ENCODE results near the gene PRKAG1. TPM values are rescaled to one million over a fixed set of nuclear protein-coding genes. Genes with fewer than 3 reads are reported as not detected.

PRKAG1 gene
- total RNA-seq, 1 experiment from 2014 or later: 47.5 TPM

GRCh38 chr12:49037947-49038237 lies 19.3 kb upstream of the PRKAG1 start:
- H4K20me1 ChIP-seq (ENCODE audit: insufficient read depth, low read depth, low read length): peaks cover 4% of the 10 kb centered on the region; the same call in 1 of the 2 replicates
- peaks cover 50% of the 10 kb centered on the region for H3K36me3 ChIP-seq (ENCODE audit: insufficient read depth, low read length)
- H3K4me2 ChIP-seq (ENCODE audit: low read depth, low read length, poor library complexity, severe bottlenecking): no peak overlapping the region
- H3K4me3 ChIP-seq (ENCODE audit: low read length): no peak overlapping the region
- H3K27ac ChIP-seq (ENCODE audit: low read length): no peak overlapping the region
- no peak overlapping the region for H2AFZ ChIP-seq (ENCODE audit: low read length)
- H3K9me3 ChIP-seq (ENCODE audit: low read length): no peaks in the 10 kb centered on the region
- no peak overlapping the region for H3K9ac ChIP-seq (ENCODE audit: low read length)
- no peaks in the 10 kb centered on the region for H3K9me2 ChIP-seq (replicated peaks; ENCODE audit: insufficient read depth, low read length)
- H3K79me2 ChIP-seq (ENCODE audit: low read length): no peaks in the 10 kb centered on the region; the same call in 1 of the 2 replicates
- no peaks in the 10 kb centered on the region for H3K27me3 ChIP-seq (ENCODE audit: low read length)
- DNase-seq: no peak
- no peaks in the 10 kb centered on the region for H3K4me1 ChIP-seq (ENCODE audit: low read length)

- peaks cover 4% of the 10 kb centered on the region; the same call in 1 of the 2 replicates for H4K20me1 ChIP-seq (ENCODE audit: insufficient read depth, low read depth, low read length)
- H3K4me2 ChIP-seq (ENCODE audit: low read depth, low read length, poor library complexity, severe bottlenecking): no peak overlapping the region
- no peaks in the 10 kb centered on the region for H3K27me3 ChIP-seq (ENCODE audit: low read length)
- H3K9ac ChIP-seq (ENCODE audit: low read length): no peak overlapping the region
- no peak overlapping the region for H3K4me3 ChIP-seq (ENCODE audit: low read length)
- no peaks in the 10 kb centered on the region for H3K9me2 ChIP-seq (replicated peaks; ENCODE audit: insufficient read depth, low read length)
- H3K4me1 ChIP-seq (ENCODE audit: low read length): no peaks in the 10 kb centered on the region
- no peak overlapping the region for H3K27ac ChIP-seq (ENCODE audit: low read length)
- peaks cover 50% of the 10 kb centered on the region for H3K36me3 ChIP-seq (ENCODE audit: insufficient read depth, low read length)
- DNase-seq: no peak
- no peak overlapping the region for H2AFZ ChIP-seq (ENCODE audit: low read length)
- H3K9me3 ChIP-seq (ENCODE audit: low read length): no peaks in the 10 kb centered on the region
- no peaks in the 10 kb centered on the region; the same call in 1 of the 2 replicates for H3K79me2 ChIP-seq (ENCODE audit: low read length)
Measured at GRCh38 chr12:49037111-49037946, 18.8 kb upstream of the PRKAG1 start.

- H3K36me3 ChIP-seq (ENCODE audit: insufficient read depth, low read length): peaks cover 46% of the 10 kb centered on the region
- peaks cover 4% of the 10 kb centered on the region; the same call in 1 of the 2 replicates for H4K20me1 ChIP-seq (ENCODE audit: insufficient read depth, low read depth, low read length)
Measured at GRCh38 chr12:49036029-49036428, 17.5 kb upstream of the PRKAG1 start.

GRCh38 chr12:49034286-49034622 lies 15.7 kb upstream of the PRKAG1 start:
- no peak overlapping the region for H3K27ac ChIP-seq (ENCODE audit: low read length)
- H3K9me2 ChIP-seq (replicated peaks; ENCODE audit: insufficient read depth, low read length): no peaks in the 10 kb centered on the region
- H3K4me2 ChIP-seq (ENCODE audit: low read depth, low read length, poor library complexity, severe bottlenecking): no peak overlapping the region
- no peak overlapping the region for H3K9ac ChIP-seq (ENCODE audit: low read length)
- no peak overlapping the region for H3K4me3 ChIP-seq (ENCODE audit: low read length)
- no peaks in the 10 kb centered on the region; the same call in 1 of the 2 replicates for H3K79me2 ChIP-seq (ENCODE audit: low read length)
- H3K36me3 ChIP-seq (ENCODE audit: insufficient read depth, low read length): peaks cover 50% of the 10 kb centered on the region
- DNase-seq: no peak
- peaks cover 4% of the 10 kb centered on the region; the same call in 1 of the 2 replicates for H4K20me1 ChIP-seq (ENCODE audit: insufficient read depth, low read depth, low read length)
- no peaks in the 10 kb centered on the region for H3K9me3 ChIP-seq (ENCODE audit: low read length)
- H3K27me3 ChIP-seq (ENCODE audit: low read length): no peaks in the 10 kb centered on the region
- H2AFZ ChIP-seq (ENCODE audit: low read length): no peak overlapping the region
- no peaks in the 10 kb centered on the region for H3K4me1 ChIP-seq (ENCODE audit: low read length)

More at GRCh38 chr12:49036029-49036428, 17.5 kb upstream of the PRKAG1 start:
- Histone ChIP-seq H2AFZ (ENCODE audit: low read length) (no peak overlapping the region), H3K27ac (ENCODE audit: low read length) (no peak overlapping the region), H3K27me3 (ENCODE audit: low read length) (no peaks in the 10 kb centered on the region), H3K79me2 (ENCODE audit: low read length) (no peaks in the 10 kb centered on the region; the same call in 1 of the 2 replicates), H3K4me3 (ENCODE audit: low read length) (no peak overlapping the region), H3K4me2 (ENCODE audit: low read depth, low read length, poor library complexity, severe bottlenecking) (no peak overlapping the region), H3K9me3 (ENCODE audit: low read length) (no peaks in the 10 kb centered on the region), H3K4me1 (ENCODE audit: low read length) (no peaks in the 10 kb centered on the region), H3K9me2 (replicated peaks; ENCODE audit: insufficient read depth, low read length) (no peaks in the 10 kb centered on the region), H3K9ac (ENCODE audit: low read length) (no peak overlapping the region)
- DNase-seq: no peak

- H3K79me2 ChIP-seq (ENCODE audit: low read length): no peaks in the 10 kb centered on the region
- H3K9me3 ChIP-seq (ENCODE audit: low read length): no peaks in the 10 kb centered on the region
- H3K27me3 ChIP-seq (ENCODE audit: low read length): no peaks in the 10 kb centered on the region
- H3K4me3 ChIP-seq (ENCODE audit: low read length): no peak overlapping the region
- no peak overlapping the region for H3K4me2 ChIP-seq (ENCODE audit: low read depth, low read length, poor library complexity, severe bottlenecking)
- no peak overlapping the region for H2AFZ ChIP-seq (ENCODE audit: low read length)
- no peak overlapping the region for H3K27ac ChIP-seq (ENCODE audit: low read length)
- peaks cover 4% of the 10 kb centered on the region; the same call in 1 of the 2 replicates for H4K20me1 ChIP-seq (ENCODE audit: insufficient read depth, low read depth, low read length)
- DNase-seq: no peak
- H3K9ac ChIP-seq (ENCODE audit: low read length): no peak overlapping the region
- H3K36me3 ChIP-seq (ENCODE audit: insufficient read depth, low read length): peaks cover 50% of the 10 kb centered on the region
- no peaks in the 10 kb centered on the region for H3K9me2 ChIP-seq (replicated peaks; ENCODE audit: insufficient read depth, low read length)
- no peaks in the 10 kb centered on the region for H3K4me1 ChIP-seq (ENCODE audit: low read length)
Measured at GRCh38 chr12:49033611-49034285, 15.2 kb upstream of the PRKAG1 start.

GRCh38 chr12:49032679-49033447 lies 14.3 kb upstream of the PRKAG1 start:
- Histone ChIP-seq H3K79me2 (ENCODE audit: low read length) (no peaks in the 10 kb centered on the region), H3K4me1 (ENCODE audit: low read length) (no peaks in the 10 kb centered on the region), H3K9me2 (replicated peaks; ENCODE audit: insufficient read depth, low read length) (no peaks in the 10 kb centered on the region), H3K9me3 (ENCODE audit: low read length) (no peaks in the 10 kb centered on the region), H3K4me3 (ENCODE audit: low read length) (no peak overlapping the region), H3K4me2 (ENCODE audit: low read depth, low read length, poor library complexity, severe bottlenecking) (no peak overlapping the region), H4K20me1 (ENCODE audit: insufficient read depth, low read depth, low read length) (peaks cover 4% of the 10 kb centered on the region; the same call in 1 of the 2 replicates), H3K27ac (ENCODE audit: low read length) (no peak overlapping the region), H3K36me3 (ENCODE audit: insufficient read depth, low read length) (peaks cover 49% of the 10 kb centered on the region), H3K27me3 (ENCODE audit: low read length) (no peaks in the 10 kb centered on the region), H2AFZ (ENCODE audit: low read length) (no peak overlapping the region), H3K9ac (ENCODE audit: low read length) (no peak overlapping the region)
- DNase-seq: no peak

GRCh38 chr12:49032276-49032675 lies 13.7 kb upstream of the PRKAG1 start:
- Histone ChIP-seq H3K9ac (ENCODE audit: low read length) (no peak overlapping the region), H2AFZ (ENCODE audit: low read length) (no peak overlapping the region), H3K4me3 (ENCODE audit: low read length) (no peak overlapping the region), H3K4me2 (ENCODE audit: low read depth, low read length, poor library complexity, severe bottlenecking) (no peak overlapping the region), H3K9me3 (ENCODE audit: low read length) (no peaks in the 10 kb centered on the region), H3K79me2 (ENCODE audit: low read length) (no peaks in the 10 kb centered on the region), H3K36me3 (ENCODE audit: insufficient read depth, low read length) (peaks cover 44% of the 10 kb centered on the region), H3K27ac (ENCODE audit: low read length) (no peak overlapping the region), H3K9me2 (replicated peaks; ENCODE audit: insufficient read depth, low read length) (no peaks in the 10 kb centered on the region), H3K27me3 (ENCODE audit: low read length) (no peaks in the 10 kb centered on the region), H3K4me1 (ENCODE audit: low read length) (no peaks in the 10 kb centered on the region), H4K20me1 (ENCODE audit: insufficient read depth, low read depth, low read length) (0 out of 2 replicates have a peak, but pooled peaks cover 4% of the 10 kb centered on the region)
- no peak for DNase-seq

All from Karpas-422 (cell line).